GM19397 (cell line): ENCODE data around the gene SUSD3.

Experiments
- ATAC-seq: cut with Tn5 transposase; IDR thresholded peaks from one replicate; pipeline ENCODE4 v1.9.1; 2021; ENCODE audit warnings: mild to moderate bottlenecking, moderate library complexity; ENCODE audit not compliant: unreplicated experiment

The SUSD3 gene

GRCh38 chr9:93072383-93072795 lies 13.9 kb downstream of the SUSD3 start:
- no peak for ATAC-seq

GRCh38 chr9:93076101-93076791 lies 17.7 kb downstream of the SUSD3 start:
- no peak for ATAC-seq

- no peak for ATAC-seq
These were observed 18.3 kb downstream of the SUSD3 start for GRCh38 chr9:93076792-93077128.

GRCh38 chr9:93077367-93077766 lies 18.9 kb downstream of the SUSD3 start:
- no peak for ATAC-seq

GRCh38 chr9:93077811-93078210 lies 19.3 kb downstream of the SUSD3 start:
- no peak for ATAC-seq

- ATAC-seq = no peak
These were observed 20.9 kb downstream of the SUSD3 start for GRCh38 chr9:93079371-93079770.

GRCh38 chr9:93080406-93080805 lies 21.9 kb downstream of the SUSD3 start:
- ATAC-seq = no peak

GRCh38 chr9:93081081-93081529 lies 22.6 kb downstream of the SUSD3 start:
- ATAC-seq = no peak

- ATAC-seq = no peak
These were observed 23.4 kb downstream of the SUSD3 start for GRCh38 chr9:93081931-93082330.

- no peak for ATAC-seq
These were observed 24.4 kb downstream of the SUSD3 start for GRCh38 chr9:93082841-93083411.

GRCh38 chr9:93083592-93084470 lies 25.3 kb downstream of the SUSD3 start:
- no peak for ATAC-seq

GRCh38 chr9:93084471-93084881 lies 26.0 kb downstream of the SUSD3 start:
- no peak for ATAC-seq

- ATAC-seq = no peak
These were observed 27.2 kb downstream of the SUSD3 start for GRCh38 chr9:93085676-93086075.

- no peak for ATAC-seq
These were observed 28.1 kb downstream of the SUSD3 start for GRCh38 chr9:93086447-93087224.

- no peak for ATAC-seq
These were observed 29.6 kb downstream of the SUSD3 start for GRCh38 chr9:93087971-93088655.

- ATAC-seq = no peak
These were observed 30.1 kb downstream of the SUSD3 start for GRCh38 chr9:93088656-93089015.

GRCh38 chr9:93089024-93089423 lies 30.5 kb downstream of the SUSD3 start:
- ATAC-seq = no peak

- ATAC-seq = no peak
These were observed 31.0 kb downstream of the SUSD3 start for GRCh38 chr9:93089481-93089991.

GRCh38 chr9:93090091-93090655 lies 31.7 kb downstream of the SUSD3 start:
- ATAC-seq = no peak

GRCh38 chr9:93091056-93091452 lies 32.6 kb downstream of the SUSD3 start:
- no peak for ATAC-seq
